Superior temporal gyrus (tissue), 1 donor: Measurements from ENCODE around the gene EFCAB12.
"Not testable (repeated sequence)": the region's sequence is repeated elsewhere in the genome, so short reads cannot be mapped to it uniquely, and the experiment has no call there.

Experiments
- DNase-seq: peaks from one replicate; pipeline ENCODE4 v3.0.0-alpha.2; 2016; ENCODE audit errors: extremely low spot score

The EFCAB12 gene

DNA sequence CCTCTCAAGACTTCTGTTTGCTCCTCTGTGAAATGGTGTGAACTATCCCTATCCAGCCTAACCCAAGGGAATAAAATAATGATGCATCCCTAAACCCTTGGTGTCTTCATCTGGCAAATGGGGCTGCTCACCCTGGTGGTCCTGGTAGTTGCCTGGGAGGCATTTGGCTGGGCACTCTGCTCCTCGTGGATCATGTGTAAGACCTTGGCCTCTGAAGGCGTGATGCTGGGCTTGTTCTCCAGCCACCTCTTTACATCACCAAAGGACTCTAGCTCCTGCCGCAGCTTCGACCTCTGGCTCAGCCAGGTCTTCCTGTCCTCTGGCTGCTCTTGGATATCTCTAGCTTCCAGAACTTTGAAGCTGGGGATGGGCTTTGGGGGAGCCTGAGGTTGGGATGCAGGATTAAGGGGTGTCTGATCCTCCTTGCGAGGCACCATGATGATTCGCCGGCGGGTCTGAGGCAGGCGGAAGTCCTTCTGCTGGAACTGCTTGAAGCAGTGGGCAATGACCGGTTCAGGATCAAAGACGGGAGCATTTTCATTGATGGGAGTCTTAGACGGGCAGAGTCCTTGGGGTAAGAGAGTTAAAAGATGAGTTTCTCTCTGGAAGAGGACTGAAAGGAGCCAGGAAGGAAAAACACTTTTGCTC, 7.1 kb downstream of the EFCAB12 start:
- DNase-seq: no peak

DNA sequence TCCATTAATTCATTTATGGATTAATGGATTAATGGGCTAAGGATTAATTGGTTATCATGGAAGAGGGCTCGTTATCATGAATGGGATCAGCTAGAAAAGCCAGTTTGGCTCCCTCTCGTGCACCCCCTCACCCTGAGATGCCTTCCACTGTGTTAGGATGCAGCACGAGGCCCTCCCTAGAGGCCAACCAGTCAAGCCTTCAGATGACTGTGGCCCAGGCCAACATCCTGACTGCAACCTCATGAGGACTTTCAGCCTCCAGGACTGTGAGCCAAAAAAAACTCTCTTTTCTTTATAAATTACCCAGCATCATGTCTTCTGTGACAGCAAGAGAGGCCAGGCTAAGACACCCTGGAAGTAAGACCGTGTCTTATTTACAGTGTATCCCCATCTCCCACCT, 9.0 kb downstream of the EFCAB12 start:
- DNase-seq: no peak

DNA sequence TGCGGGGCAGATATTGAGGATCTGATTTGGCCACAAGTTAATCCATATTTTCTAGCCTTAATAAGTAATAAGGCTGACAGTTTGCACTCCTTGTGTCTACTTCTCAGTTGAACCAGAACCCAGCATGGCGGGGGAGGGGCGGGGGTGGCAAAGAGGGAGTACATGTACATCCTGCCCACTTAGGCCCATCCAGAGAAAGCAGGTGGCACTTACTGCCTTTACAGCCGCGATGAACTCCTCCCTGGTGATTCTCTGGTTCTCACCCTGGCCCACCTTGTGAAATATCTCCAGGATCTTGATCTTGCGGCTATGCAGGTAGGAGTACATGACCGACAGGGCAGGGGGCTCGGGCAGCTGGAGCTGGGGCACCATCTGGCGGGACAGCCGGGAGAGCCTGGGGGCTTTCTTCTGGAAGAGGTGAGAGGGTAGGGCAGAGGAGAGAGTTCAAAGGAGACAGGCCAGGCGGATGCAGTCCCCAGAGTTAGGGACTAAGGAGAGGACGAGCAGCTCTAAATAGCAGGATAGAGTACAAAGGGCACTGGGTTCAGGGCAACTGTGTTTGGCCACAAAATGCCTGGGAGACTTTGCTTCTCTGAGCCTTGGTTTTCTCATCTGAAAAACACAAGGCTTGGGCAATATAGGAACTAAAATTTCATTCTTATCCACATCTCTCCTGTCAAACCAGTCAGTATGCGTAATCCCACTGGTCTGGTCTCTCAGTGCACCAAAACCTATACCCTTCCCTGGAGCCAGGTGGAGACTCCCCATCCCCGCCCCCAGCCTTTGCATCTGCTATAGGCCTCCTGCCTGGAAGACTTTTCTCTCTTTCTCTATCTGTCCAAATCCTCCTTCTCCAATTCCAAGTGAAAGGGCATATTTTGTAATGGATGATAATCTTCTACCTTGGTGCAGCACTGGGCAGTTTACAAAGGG, 10.1 kb downstream of the EFCAB12 start:
- no peak for DNase-seq

DNA sequence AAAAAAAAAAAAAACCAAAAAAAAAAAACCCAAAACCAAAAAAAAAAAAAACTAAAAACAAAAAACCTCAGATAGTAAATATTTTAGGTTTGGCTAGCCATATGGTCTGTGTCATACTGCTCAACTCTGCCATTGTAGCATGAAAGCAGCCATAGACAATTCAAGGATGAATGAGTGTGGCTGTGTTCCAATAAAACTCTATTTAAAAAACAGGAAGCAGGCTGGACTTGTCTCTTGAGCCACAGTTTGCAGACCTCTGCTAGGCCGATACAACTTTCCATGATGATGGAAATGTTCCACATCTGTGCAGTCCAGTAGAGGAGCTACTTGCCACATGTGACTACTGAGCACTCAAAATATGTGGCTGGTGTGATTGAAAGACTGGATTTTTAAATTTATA, 11.1 kb downstream of the EFCAB12 start:
- no peak for DNase-seq

DNA sequence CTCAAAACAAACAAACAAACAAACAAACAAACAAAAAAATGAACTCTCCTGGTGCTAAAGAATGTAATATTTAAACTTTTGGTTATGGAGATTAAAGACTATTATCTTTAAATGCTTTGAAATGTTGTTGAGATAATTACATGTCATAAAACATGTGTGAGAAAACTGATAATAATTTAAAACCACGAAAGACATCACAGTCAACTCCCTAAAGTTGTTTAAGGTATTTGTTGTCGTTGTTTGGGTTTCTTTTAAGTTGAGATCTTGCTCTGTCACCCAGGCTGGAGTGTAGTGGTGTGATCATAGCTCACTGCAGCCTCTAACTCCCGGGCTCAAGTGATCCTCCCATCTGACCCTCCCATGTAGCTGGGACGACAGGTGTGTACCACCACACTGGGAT, 12.0 kb downstream of the EFCAB12 start:
- no peak for DNase-seq

DNA sequence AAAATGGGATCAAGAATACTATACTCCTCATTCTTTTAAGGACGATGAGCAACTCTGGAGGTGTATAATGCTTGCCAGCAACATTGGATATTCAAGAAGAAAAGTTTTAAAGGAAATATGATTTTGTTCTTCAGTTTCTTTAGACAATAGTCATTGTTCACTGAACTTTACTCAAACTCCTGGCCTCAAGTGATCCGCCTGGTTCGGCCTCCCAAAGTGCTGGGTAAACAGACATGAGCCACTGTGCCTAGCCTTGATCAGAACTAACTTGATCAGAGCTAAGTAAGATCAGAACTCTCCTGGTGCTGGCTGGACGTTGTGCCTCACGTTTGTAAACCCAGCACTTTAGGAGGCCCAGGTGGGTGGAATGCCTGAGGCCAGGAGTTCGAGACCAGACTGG, 12.6 kb downstream of the EFCAB12 start:
- no peak for DNase-seq

DNA sequence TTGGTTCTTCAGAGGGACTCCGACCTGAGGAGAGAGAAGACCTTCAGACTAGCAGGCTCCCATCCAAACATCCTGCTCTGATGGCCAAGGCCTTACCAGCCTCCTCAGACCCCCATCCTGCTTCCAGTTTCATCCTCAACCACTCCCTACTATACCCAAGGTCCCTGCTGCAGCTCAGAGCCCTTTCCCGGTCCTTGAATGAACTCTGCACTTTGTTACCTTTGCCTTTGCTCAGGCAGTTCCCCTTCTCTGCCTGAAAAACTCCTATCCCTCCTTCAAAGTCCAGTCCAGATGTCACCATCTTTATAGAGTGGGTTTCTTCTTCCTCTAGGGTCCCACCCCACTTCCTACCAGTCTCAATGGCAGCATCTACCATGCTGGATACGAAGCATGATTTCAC, 13.1 kb downstream of the EFCAB12 start:
- DNase-seq: no peak

DNA sequence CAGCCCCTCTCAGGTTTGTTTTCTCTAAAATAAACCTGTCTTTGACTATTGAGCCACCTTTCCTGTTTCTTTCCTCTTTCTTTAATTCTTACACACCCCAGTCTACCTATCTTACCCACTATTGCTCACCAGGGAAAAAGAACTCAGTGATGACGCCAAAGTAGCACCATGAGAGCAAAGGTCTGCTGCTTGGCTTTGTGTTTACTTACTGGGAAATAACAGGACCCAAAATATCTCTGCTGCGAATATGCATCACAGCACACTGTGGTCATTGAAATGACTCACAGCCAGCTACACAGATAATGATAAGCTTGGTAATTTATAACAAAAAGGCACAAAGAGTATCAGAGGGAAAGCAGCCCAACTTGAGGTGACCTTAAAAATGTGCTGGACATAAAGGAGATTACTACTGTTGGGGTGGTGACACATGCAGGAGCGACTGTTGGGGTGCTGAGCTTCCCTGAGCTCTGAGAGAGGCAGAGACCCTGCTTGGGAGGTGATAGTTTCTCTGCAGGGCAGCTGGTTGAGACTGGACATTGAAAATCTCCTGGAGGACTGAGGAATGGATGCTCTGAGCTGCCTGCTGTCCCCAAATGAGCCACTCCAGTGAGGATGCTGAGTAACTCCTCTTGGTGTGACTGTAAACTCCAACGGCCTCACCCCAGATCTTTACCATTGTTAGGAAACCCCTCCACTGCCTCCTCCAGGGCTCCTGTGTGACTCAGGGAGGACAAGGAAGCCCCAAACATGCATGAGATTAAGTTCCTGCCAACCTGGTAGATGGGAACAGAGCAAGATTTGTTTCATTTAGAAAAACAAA, 14.5 kb downstream of the EFCAB12 start:
- DNase-seq: no peak

DNA sequence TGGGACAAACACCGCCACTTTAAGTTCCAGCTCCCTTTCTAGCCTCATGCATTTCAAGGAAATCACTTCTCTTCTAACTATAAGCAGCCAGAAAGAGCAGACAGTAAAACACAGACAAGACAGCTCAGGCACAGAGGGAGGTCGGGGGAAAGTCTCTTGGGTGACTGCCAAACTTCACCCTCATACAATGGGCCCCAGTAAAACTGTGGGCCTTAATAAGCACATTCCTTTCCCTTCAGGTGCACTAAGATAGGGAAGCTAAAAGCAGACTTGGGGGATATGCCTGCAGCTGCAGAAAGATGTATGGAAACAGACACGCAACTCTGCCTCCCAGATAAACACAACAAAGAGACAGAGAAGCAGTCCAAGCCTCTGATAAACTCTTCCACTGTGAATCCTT, 15.2 kb downstream of the EFCAB12 start:
- not testable (repeated sequence) for DNase-seq

DNA sequence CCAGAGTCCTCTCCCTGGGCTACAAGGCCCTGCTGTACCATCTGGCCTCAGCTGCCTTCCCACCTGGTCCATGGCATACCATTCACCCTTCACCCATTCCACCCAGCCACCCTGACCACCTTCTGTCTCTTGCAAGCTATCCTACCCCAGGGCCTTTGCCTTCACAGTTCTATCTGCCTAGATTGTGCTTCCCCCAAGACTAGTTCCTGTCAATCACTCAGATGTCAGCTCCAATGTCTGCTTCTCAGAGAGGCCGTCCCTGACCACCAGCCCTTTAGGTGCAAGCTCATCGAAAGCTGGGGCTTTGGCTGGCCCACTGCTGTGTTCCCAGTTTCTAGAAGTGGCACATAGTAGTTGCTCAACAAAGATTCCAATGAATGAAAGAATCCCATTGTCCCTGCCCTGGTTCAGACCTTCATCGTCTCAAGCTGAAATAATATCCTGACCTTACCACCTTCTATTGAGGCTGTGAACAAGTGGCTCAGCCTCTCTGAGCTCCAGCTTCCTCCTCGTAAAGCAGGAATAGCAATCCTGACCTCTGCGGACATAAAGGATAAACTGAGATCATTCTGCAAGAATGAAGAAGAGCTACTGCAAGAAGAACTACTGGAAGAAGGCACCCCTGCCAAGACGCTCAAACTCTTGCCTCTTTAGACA, 15.8 kb downstream of the EFCAB12 start:
- DNase-seq: no peak

DNA sequence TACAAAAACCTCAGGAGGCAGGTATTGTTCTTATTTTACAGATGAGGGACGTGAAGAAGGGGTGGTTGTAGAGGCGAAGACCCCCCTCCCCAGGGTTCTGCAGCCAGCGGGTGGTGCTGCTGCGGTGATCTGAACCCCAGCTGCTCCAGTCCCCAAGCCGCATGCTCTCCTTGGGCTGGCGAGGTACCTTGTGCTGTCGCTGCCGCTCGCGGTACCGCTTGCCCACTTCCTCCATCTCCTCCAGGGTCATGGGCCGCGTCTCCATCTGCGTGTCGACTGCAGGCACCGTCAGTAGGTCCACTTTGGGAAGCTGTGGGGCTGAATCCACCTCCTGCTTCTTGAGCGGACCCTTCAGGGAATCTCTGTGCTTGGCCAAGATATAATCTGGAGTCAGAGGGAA, 17.5 kb downstream of the EFCAB12 start:
- no peak for DNase-seq

DNA sequence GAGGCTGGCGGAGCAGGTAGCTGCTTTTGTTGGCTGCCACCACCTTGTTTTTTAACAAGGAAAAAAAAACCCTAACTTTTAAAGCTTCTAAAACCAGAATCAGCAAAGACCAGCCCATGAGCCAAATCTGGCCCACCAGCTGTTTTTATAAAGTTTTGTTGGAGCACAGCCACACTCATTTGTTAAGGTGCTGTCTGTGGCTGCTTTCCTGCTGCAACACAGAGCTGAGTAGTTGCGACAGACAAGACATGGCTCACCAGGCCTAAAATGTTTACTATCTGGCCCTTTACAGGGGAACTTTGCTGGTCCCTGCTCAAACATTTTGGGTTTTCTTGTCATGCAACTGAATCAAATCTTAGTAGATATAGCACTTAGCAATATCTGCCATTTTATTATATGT, 18.9 kb downstream of the EFCAB12 start:
- no peak for DNase-seq

DNA sequence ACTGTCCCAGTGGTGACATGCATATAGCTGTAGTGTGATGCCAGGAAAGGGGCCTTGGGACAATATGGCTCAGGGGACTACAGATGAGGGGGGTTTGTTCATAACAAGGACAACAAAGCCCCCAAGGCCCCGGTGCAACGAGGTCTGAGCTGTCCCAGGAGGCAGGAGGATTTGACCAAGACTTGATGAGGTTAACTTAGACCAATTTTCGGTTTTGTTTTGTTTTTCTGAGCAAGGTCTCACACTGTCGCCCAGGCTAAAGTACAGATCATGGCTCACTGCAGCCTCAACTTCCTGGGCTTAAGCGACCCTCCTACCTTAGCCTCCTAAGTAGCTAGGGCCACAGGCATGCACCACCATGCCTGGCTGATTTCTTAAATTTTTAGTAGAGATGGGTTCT, 23.8 kb downstream of the EFCAB12 start:
- DNase-seq: no peak

DNA sequence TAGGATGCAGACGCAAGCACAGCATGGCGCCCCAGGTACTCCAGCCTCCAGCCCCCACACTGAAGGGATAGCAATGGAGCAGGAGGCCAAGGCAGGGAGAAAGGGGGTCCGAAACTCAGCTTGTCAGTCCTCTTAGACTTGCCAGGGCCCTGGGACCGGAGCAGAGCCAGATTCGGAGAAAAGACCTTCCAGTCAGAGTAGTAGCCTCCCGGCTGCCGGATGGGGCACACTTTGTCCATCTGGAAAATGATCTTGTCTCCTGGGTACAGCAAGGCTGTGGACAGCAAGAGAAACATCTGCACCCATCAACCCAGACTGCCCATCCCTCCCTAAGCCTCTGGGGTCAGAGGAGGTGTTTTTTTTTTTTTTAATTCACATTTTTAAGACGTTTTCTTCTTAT, 24.3 kb downstream of the EFCAB12 start:
- no peak for DNase-seq

DNA sequence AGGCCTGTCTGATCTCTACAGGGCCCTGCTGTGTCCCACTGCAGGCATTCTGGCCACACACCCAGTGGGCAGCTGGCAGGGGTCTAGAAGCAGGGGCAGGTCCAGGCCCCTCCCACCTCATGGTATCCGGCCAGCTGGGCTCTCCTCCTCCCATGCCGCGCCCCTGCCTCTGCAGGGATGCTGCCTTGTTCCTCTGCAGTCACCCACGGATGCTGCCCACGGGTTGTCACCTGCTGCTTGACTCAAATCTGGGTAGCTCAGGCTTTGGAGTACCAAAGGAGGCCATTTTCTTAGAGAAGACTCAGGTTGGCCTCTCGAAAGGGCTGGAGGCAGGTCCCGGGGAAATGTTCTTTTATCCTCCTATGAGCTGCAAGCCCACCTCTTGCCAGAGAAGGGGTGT, 25.0 kb downstream of the EFCAB12 start:
- no peak for DNase-seq

DNA sequence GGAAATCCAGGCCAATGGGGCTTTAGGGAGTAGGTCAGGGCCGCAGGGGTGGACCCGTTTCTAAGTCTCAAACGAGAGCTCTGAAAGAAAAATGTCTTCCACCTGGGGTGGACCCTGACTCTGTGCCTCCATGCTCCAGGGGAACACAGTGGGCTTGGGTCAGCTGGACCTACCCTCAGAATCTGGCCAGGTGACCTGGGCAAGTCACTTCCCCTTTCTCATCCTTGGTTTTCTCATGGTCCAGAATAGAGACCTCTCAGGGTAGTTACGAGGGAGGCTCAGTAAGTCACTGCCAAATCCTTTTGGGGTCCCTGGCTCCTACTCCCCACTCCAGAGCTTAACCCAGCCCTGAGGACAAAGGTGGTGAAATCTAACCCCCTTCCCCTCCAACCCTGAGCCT, 25.8 kb downstream of the EFCAB12 start:
- DNase-seq: no peak

DNA sequence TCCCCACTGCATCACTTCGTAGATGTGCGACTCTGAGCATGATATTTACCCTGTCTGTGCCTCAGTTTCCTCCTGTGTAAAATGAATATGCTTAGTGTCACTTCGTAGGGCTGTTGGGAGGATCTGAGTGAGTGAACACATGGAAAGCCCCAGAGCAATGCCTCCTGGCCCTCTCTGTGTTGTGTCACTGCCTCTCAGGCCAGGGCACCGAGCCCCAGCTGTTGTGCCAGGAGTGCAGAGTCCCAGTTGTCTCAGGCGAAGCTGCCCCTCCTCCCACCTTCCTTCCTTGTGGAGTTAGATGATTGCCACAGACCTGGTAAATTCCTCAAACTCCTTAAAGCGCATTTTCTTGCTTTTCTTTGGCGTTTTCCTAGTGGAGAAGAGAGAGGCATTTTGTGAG, 26.2 kb downstream of the EFCAB12 start:
- no peak for DNase-seq

DNA sequence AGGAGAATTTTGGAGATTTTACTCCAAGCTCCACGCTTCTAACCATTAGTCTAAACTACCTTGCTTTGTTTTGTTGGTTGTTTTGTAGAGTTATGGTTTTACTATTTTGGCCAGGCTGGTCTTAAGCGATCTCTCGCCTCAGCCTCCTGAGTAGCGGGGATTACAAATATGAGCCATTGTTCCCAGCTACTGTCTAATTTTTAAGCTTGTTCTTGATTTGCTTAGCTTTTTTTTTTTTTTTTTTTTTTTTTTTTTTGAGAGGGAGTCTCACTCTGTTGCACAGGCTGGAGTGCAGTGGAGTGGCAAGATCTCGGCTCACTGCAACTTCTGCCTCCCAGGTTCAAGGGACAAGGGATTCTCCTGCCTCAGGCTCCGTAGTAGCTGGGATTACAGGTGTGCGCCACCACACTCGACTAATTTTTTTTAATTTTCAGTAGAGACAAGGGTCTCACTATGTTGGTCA, 28.5 kb downstream of the EFCAB12 start:
- no peak for DNase-seq

DNA sequence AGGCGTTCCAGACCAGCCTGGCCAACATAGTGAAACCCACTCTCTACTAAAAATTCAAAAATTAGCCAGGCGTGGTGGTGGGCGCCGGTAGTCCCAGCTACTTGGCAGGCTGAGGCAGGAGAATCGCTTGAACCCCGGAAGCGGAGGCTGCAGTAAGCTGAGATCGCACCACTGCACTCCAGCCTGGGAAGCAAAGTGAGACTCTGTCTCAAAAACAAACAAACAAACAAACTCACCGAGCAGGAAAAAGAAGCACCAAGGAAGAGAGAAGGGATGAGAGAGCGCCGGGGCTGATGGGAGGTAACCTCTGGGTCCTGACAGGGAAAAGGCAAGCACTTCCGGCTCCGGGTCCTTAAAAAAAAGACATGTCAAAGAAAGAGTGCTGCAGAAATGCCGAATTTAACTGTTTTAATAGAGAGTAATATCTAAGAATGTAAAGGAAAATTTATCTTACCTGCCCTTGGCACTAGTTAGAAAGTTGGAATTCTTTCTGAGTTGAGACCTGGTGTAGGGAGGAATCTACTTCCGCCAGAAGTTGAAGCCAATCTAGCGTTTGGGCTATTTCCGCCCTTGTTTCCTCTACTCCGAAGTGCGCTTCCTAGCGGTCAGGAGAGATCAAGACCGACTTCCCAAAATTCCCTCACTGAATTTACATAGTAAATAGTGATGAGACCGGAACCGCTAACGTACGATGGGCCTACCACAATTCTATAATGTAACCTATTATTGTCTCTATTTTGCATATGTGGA, 29.1 kb downstream of the EFCAB12 start:
- DNase-seq: peak; percentile 99

DNA sequence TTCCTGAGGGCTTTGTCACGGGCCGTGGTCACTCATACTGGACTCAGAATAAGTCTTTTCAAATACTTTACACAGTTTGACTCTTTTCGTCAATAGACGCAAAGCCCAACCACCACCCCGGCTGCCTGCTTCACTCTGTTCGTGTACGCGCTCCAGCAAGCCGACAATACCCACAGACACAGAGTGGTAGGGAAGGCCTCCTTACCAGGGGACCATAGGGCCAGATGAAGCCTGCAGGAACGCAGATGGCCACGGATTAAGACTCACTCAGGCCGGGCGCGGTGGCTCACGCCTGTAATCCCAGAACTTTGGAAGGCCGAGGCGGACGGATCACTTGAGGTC, 29.7 kb downstream of the EFCAB12 start:
- no peak for DNase-seq
